Peyer's patch (tissue), 4 donors: ENCODE measurements around the gene CD8B2.
"Not testable (repeated sequence)": the region's sequence is repeated elsewhere in the genome, so short reads cannot be mapped to it uniquely, and the experiment has no call there.

ENCODE experiments used
- POLR2A ChIP-seq, 2 donors: fragments of 450-650 bp; IDR thresholded peaks; one replicate each; pipeline ENCODE4 v1.5.1; 2017; ENCODE audit warnings: antibody characterized with exemption in 2 of 2, mild to moderate bottlenecking in 2 of 2, moderate library complexity in 2 of 2
- TF ChIP-seq, protein P1 (sequence below), 6 experiments: fragments of 450-650 bp in 4 of 6; fragments of 200-600 bp in 2 of 6; sonication (generic) in 1 of 6; IDR thresholded peaks; one replicate each; pipeline ENCODE4 v1.5.1; 2017 to 2019; ENCODE audit warnings: antibody characterized with exemption in 6 of 6, mild to moderate bottlenecking in 3 of 6, moderate library complexity in 1 of 6

DNA sequence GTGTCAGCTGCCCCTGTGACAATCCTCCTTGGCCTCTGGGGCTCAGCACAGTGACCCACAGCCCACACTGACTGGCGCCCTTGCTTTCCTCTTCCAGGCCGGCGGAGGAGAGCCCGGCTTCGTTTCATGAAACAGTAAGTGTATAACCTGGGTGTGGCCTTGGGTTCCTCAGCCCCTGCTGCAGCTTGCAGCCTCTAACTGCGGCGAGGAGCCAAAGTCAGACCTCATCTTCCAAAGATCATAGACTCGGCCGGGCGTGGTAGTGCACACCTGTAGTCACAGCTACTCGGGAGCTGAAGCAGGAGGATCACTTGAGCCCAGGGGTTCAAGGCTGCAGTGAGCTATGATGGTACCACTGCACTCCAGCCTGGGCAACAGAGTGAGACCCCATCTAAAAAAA, 17.0 kb downstream of the CD8B2 start:
- TF ChIP-seq, protein P1, sequence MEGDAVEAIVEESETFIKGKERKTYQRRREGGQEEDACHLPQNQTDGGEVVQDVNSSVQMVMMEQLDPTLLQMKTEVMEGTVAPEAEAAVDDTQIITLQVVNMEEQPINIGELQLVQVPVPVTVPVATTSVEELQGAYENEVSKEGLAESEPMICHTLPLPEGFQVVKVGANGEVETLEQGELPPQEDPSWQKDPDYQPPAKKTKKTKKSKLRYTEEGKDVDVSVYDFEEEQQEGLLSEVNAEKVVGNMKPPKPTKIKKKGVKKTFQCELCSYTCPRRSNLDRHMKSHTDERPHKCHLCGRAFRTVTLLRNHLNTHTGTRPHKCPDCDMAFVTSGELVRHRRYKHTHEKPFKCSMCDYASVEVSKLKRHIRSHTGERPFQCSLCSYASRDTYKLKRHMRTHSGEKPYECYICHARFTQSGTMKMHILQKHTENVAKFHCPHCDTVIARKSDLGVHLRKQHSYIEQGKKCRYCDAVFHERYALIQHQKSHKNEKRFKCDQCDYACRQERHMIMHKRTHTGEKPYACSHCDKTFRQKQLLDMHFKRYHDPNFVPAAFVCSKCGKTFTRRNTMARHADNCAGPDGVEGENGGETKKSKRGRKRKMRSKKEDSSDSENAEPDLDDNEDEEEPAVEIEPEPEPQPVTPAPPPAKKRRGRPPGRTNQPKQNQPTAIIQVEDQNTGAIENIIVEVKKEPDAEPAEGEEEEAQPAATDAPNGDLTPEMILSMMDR (IDR thresholded peaks at IDR 0.05): not testable (repeated sequence)
- TF ChIP-seq POLR2A (IDR thresholded peaks at IDR 0.05): not testable (repeated sequence)
